Measurements from ENCODE around the gene CALU. TPM values are rescaled to one million over a fixed set of nuclear protein-coding genes. Genes with fewer than 3 reads are reported as not detected.

The CALU gene
- total and polyA plus RNA-seq, 2 experiments from 2014 or later: 136 to 179 TPM

- TF ChIP-seq, protein P1, sequence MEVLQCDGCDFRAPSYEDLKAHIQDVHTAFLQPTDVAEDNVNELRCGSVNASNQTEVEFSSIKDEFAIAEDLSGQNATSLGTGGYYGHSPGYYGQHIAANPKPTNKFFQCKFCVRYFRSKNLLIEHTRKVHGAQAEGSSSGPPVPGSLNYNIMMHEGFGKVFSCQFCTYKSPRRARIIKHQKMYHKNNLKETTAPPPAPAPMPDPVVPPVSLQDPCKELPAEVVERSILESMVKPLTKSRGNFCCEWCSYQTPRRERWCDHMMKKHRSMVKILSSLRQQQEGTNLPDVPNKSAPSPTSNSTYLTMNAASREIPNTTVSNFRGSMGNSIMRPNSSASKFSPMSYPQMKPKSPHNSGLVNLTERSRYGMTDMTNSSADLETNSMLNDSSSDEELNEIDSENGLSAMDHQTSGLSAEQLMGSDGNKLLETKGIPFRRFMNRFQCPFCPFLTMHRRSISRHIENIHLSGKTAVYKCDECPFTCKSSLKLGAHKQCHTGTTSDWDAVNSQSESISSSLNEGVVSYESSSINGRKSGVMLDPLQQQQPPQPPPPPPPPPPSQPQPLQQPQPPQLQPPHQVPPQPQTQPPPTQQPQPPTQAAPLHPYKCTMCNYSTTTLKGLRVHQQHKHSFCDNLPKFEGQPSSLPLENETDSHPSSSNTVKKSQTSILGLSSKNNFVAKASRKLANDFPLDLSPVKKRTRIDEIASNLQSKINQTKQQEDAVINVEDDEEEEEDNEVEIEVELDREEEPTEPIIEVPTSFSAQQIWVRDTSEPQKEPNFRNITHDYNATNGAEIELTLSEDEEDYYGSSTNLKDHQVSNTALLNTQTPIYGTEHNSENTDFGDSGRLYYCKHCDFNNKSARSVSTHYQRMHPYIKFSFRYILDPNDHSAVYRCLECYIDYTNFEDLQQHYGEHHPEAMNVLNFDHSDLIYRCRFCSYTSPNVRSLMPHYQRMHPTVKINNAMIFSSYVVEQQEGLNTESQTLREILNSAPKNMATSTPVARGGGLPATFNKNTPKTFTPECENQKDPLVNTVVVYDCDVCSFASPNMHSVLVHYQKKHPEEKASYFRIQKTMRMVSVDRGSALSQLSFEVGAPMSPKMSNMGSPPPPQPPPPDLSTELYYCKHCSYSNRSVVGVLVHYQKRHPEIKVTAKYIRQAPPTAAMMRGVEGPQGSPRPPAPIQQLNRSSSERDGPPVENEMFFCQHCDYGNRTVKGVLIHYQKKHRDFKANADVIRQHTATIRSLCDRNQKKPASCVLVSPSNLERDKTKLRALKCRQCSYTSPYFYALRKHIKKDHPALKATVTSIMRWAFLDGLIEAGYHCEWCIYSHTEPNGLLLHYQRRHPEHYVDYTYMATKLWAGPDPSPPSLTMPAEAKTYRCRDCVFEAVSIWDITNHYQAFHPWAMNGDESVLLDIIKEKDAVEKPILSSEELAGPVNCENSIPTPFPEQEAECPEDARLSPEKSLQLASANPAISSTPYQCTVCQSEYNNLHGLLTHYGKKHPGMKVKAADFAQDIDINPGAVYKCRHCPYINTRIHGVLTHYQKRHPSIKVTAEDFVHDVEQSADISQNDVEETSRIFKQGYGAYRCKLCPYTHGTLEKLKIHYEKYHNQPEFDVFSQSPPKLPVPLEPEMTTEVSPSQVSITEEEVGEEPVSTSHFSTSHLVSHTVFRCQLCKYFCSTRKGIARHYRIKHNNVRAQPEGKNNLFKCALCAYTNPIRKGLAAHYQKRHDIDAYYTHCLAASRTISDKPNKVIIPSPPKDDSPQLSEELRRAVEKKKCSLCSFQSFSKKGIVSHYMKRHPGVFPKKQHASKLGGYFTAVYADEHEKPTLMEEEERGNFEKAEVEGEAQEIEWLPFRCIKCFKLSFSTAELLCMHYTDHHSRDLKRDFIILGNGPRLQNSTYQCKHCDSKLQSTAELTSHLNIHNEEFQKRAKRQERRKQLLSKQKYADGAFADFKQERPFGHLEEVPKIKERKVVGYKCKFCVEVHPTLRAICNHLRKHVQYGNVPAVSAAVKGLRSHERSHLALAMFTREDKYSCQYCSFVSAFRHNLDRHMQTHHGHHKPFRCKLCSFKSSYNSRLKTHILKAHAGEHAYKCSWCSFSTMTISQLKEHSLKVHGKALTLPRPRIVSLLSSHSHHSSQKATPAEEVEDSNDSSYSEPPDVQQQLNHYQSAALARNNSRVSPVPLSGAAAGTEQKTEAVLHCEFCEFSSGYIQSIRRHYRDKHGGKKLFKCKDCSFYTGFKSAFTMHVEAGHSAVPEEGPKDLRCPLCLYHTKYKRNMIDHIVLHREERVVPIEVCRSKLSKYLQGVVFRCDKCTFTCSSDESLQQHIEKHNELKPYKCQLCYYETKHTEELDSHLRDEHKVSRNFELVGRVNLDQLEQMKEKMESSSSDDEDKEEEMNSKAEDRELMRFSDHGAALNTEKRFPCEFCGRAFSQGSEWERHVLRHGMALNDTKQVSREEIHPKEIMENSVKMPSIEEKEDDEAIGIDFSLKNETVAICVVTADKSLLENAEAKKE (CRISPR knock-in tag; IDR thresholded peaks at IDR 0.05): no peak
Measured at GRCh38 chr7:128795129-128795528, 56.0 kb downstream of the CALU start (continued).

- Histone ChIP-seq H3K4me2 (no peak overlapping the region), H4K20me1 (replicated peaks; ENCODE audit: insufficient read depth) (no peaks in the 10 kb centered on the region; the same call in 1 of the 2 replicates), H3K36me3 (ENCODE audit: insufficient read depth) (0 out of 2 replicates have a peak, but pooled peaks cover 11% of the 10 kb centered on the region), H2AFZ (no peak overlapping the region), H3K4me3 (no peak overlapping the region), H3K9me2 (ENCODE audit: insufficient read depth) (no peaks in the 10 kb centered on the region), H3K27me3 (ENCODE audit: insufficient read depth) (no peaks in the 10 kb centered on the region), H3K27ac (ENCODE audit: low read depth) (no peak overlapping the region), H3K4me1 (ENCODE audit: insufficient read depth) (peaks cover 20% of the 10 kb centered on the region), H3K79me2 (replicated peaks; ENCODE audit: insufficient read depth) (no peaks in the 10 kb centered on the region), H3F3A (replicated peaks; ENCODE audit: low read depth) (0 out of 2 replicates have a peak, but pooled peaks cover 6% of the 10 kb centered on the region)
- Mint-ChIP-seq H3K27me3 (ENCODE audit: insufficient read depth, low read depth, poor library complexity) (peaks cover 9% of the 10 kb centered on the region), H3K9me3 (no peaks in the 10 kb centered on the region), H3K4me1 (peaks cover 31% of the 10 kb centered on the region), H3K36me3 (ENCODE audit: low read depth) (peaks cover 43% of the 10 kb centered on the region), H3K27ac (no peak overlapping the region), H3K4me3 (no peak overlapping the region)
- DNase-seq (ENCODE audit: low spot score) (no peak), ATAC-seq (no peak)
- TF ChIP-seq CREB1 (CRISPR knock-in tag; IDR thresholded peaks at IDR 0.05; ENCODE audit: low read depth) (no peak), REST (IDR thresholded peaks at IDR 0.05; ENCODE audit: unreplicated experiment) (no peak), ZNF114 (CRISPR knock-in tag; IDR thresholded peaks at IDR 0.05) (no peak), NANOG (IDR thresholded peaks at IDR 0.05; ENCODE audit: borderline replicate concordance) (no peak), ZNF331 (CRISPR knock-in tag; IDR thresholded peaks at IDR 0.05; ENCODE audit: low read depth) (no peak)
- TF ChIP-seq, protein P1 (CRISPR knock-in tag; IDR thresholded peaks at IDR 0.05): no peak
Measured at GRCh38 chr7:128796327-128796726, 57.2 kb downstream of the CALU start.

Measured in GM23338 (cell line).